H1 (cell line): ENCODE results near the gene GALNT15. TPM values are rescaled to one million over a fixed set of nuclear protein-coding genes. Genes with fewer than 3 reads are reported as not detected.

Source experiments
- CTCF ChIA-PET: fragments of 300-600 bp; sonication (Branson Sonifier 250); formaldehyde crosslinking; loops from one replicate; lab custom pipeline; 2021; ENCODE audit not compliant: partially characterized antibody; lab: Charles Lee
- POLR2A ChIA-PET: fragments of 300-600 bp; sonication (Branson Sonifier 250); formaldehyde crosslinking; loops from one replicate; lab custom pipeline; 2021; ENCODE audit warnings: inconsistent platforms; ENCODE audit not compliant: partially characterized antibody; lab: Charles Lee
- DNase-seq, 2 experiments: peaks; one replicate each; pipeline versions ENCODE4 v3.0.0 to v3.0.0-alpha.2; 2010 to 2022; ENCODE audit warnings: low spot score in 2 of 2, low read depth in 1 of 2, mixed read lengths in 1 of 2
- FAIRE-seq: peaks from 2 replicates; lab custom pipeline; 2011; peaks lifted over from hg19 to GRCh38; lab: Jason Lieb, UNC
- H2AFZ ChIP-seq: 2 replicates; pipeline ENCODE4 v1.8.1; 2012; ENCODE audit warnings: low read length, inconsistent platforms
- H2AK5ac ChIP-seq: 2 replicates; pipeline ENCODE4 v1.6.1; 2013; ENCODE audit warnings: low read depth, low read length
- H2BK120ac ChIP-seq: replicated peaks from 2 replicates; pipeline ENCODE3; 2013; ENCODE audit warnings: low read depth, low read length, inconsistent platforms
- H2BK12ac ChIP-seq: 2 replicates; pipeline ENCODE4 v1.6.1; 2013; ENCODE audit warnings: low read depth, low read length
- H2BK15ac ChIP-seq: 2 replicates; pipeline ENCODE4 v1.6.1; 2013; ENCODE audit warnings: low read length
- H2BK20ac ChIP-seq: 2 replicates; pipeline ENCODE4 v1.6.1; 2013; ENCODE audit warnings: low read length
- H2BK5ac ChIP-seq: 2 replicates; pipeline ENCODE4 v1.6.1; 2013; ENCODE audit warnings: low read depth, low read length
- H3K14ac ChIP-seq: 2 replicates; pipeline ENCODE4 v1.6.1; 2013; ENCODE audit warnings: inconsistent platforms; ENCODE audit not compliant: insufficient read length
- H3K18ac ChIP-seq: 2 replicates; pipeline ENCODE4 v1.6.1; 2013; ENCODE audit warnings: low read length; ENCODE audit errors: extremely low read depth
- H3K23ac ChIP-seq: 2 replicates; pipeline ENCODE4 v1.6.1; 2013; ENCODE audit warnings: inconsistent platforms; ENCODE audit not compliant: insufficient read length
- H3K23me2 ChIP-seq: 2 replicates; pipeline ENCODE4 v1.6.1; 2013; ENCODE audit warnings: low read depth, low read length
- H3K27ac ChIP-seq: 2 replicates; pipeline ENCODE4 v1.6.1; 2011; ENCODE audit warnings: low read depth, low read length, inconsistent platforms
- H3K27me3 ChIP-seq, 4 experiments: replicated peaks in 1 of 4; 1 replicate in 1 of 4; 2 replicates in 3 of 4; pipeline versions ENCODE4 v1.6.1 to v1.8.1; 2011 to 2013; ENCODE audit warnings: low read length in 3 of 4, mild to moderate bottlenecking in 3 of 4, inconsistent platforms in 2 of 4, mixed read lengths in 2 of 4, moderate library complexity in 1 of 4; ENCODE audit not compliant: control insufficient read depth in 3 of 4, insufficient read depth in 3 of 4; ENCODE audit errors: extremely low read depth in 1 of 4
- H3K36me3 ChIP-seq, 4 experiments: 2 replicates each; pipeline versions ENCODE4 v1.6.1 to v1.8.1; 2011 to 2013; ENCODE audit warnings: mild to moderate bottlenecking in 4 of 4, low read length in 3 of 4, moderate library complexity in 2 of 4, control low read depth in 1 of 4, inconsistent platforms in 1 of 4; ENCODE audit not compliant: insufficient read depth in 4 of 4, control insufficient read depth in 2 of 4
- H3K4ac ChIP-seq: replicated peaks from 2 replicates; pipeline ENCODE3; 2013; ENCODE audit warnings: low read length, low read depth, mixed read lengths, inconsistent platforms; ENCODE audit not compliant: insufficient read length
- H3K4me1 ChIP-seq, 4 experiments: replicated peaks in 1 of 4; 1 replicate in 1 of 4; 2 replicates in 3 of 4; pipeline versions ENCODE4 v1.6.1 to v1.8.1; 2011 to 2013; ENCODE audit warnings: low read length in 3 of 4, inconsistent platforms in 2 of 4, mixed read lengths in 1 of 4; ENCODE audit not compliant: insufficient read depth in 4 of 4, control insufficient read depth in 3 of 4
- H3K4me2 ChIP-seq, 2 experiments: 2 replicates each; pipeline versions ENCODE4 v1.6.1 to v1.8.1; 2011 to 2013; ENCODE audit warnings: low read depth in 2 of 2, low read length in 2 of 2, control low read depth in 1 of 2, inconsistent platforms in 1 of 2, mild to moderate bottlenecking in 1 of 2; ENCODE audit not compliant: insufficient read depth in 1 of 2
- H3K4me3 ChIP-seq, 4 experiments: fragments of 200-600, 300-600 bp in 1 of 4; sonication (generic), shearing (Covaris generic), sonication (Bioruptor Twin) in 1 of 4; 2 replicates each; pipeline versions ENCODE4 v1.5.1 to v1.8.1; 2011 to 2016; ENCODE audit warnings: low read length in 4 of 4, low read depth in 3 of 4, control low read depth in 2 of 4, inconsistent platforms in 2 of 4, mild to moderate bottlenecking in 2 of 4, mixed read lengths in 1 of 4, moderate library complexity in 1 of 4; ENCODE audit not compliant: insufficient read depth in 2 of 4; ENCODE audit errors: extremely low read depth in 1 of 4
- H3K56ac ChIP-seq: replicated peaks from 2 replicates; pipeline ENCODE3; 2013; ENCODE audit warnings: low read depth, mild to moderate bottlenecking, mixed read lengths, low read length, inconsistent platforms; ENCODE audit not compliant: insufficient read length
- H3K79me1 ChIP-seq: 2 replicates; pipeline ENCODE4 v1.6.1; 2013; ENCODE audit warnings: low read depth, low read length, control low read depth
- H3K79me2 ChIP-seq, 2 experiments: 2 replicates each; pipeline versions ENCODE4 v1.6.1 to v1.8.1; 2012 to 2013; ENCODE audit warnings: low read length in 2 of 2, mild to moderate bottlenecking in 2 of 2, inconsistent platforms in 1 of 2; ENCODE audit not compliant: insufficient read depth in 2 of 2, control insufficient read depth in 1 of 2
- H3K9ac ChIP-seq, 4 experiments: replicated peaks in 1 of 4; 1 replicate in 1 of 4; 2 replicates in 3 of 4; pipeline versions ENCODE4 v1.6.1 to v1.8.1; 2011 to 2013; ENCODE audit warnings: low read depth in 3 of 4, low read length in 3 of 4, control low read depth in 2 of 4, mild to moderate bottlenecking in 2 of 4, moderate library complexity in 2 of 4, inconsistent platforms in 1 of 4; ENCODE audit errors: extremely low read depth in 1 of 4
- H3K9me3 ChIP-seq, 2 experiments: 2 replicates each; pipeline versions ENCODE4 v1.6.1 to v1.8.1; 2012 to 2013; ENCODE audit warnings: mild to moderate bottlenecking in 2 of 2, moderate library complexity in 2 of 2, control low read depth in 1 of 2, inconsistent platforms in 1 of 2, low read depth in 1 of 2, low read length in 1 of 2, mixed read lengths in 1 of 2; ENCODE audit not compliant: insufficient read depth in 2 of 2
- H4K20me1 ChIP-seq, 2 experiments: replicated peaks in 1 of 2; 2 replicates each; pipeline versions ENCODE3 to v1.8.1; 2011 to 2013; ENCODE audit warnings: inconsistent platforms in 2 of 2, low read length in 2 of 2, mild to moderate bottlenecking in 1 of 2; ENCODE audit not compliant: insufficient read depth in 2 of 2, control insufficient read depth in 1 of 2
- H4K5ac ChIP-seq: 2 replicates; pipeline ENCODE4 v1.6.1; 2013; ENCODE audit warnings: low read length, low read depth, mixed read lengths, inconsistent platforms; ENCODE audit not compliant: insufficient read length
- H4K8ac ChIP-seq: 2 replicates; pipeline ENCODE4 v1.8.0; 2013; ENCODE audit warnings: mild to moderate bottlenecking, moderate library complexity, low read length, inconsistent platforms; ENCODE audit not compliant: insufficient read depth; ENCODE audit errors: extremely low read depth
- H4K91ac ChIP-seq: replicated peaks from 2 replicates; pipeline ENCODE3; 2013; ENCODE audit warnings: low read length, mixed read lengths, inconsistent platforms; ENCODE audit not compliant: insufficient read length
- CBX5 ChIP-seq: fragments of 300-800, 300-1000 bp; sonication (generic); IDR thresholded peaks from 2 replicates; pipeline ENCODE4 v1.7.1; 2016; ENCODE audit warnings: antibody characterized with exemption, low read length, low read depth
- HDAC2 ChIP-seq, 2 experiments: fragments of 300-600 bp in 1 of 2; sonication (generic) in 1 of 2; IDR thresholded peaks; 2 replicates each; pipeline ENCODE4 v1.6.1; 2011 to 2012; ENCODE audit warnings: low read depth in 2 of 2, low read length in 2 of 2, mild to moderate bottlenecking in 2 of 2, moderate library complexity in 2 of 2, borderline replicate concordance in 1 of 2, inconsistent platforms in 1 of 2
- JUN ChIP-seq: IDR thresholded peaks from 2 replicates; pipeline ENCODE4 v1.6.1; 2011; ENCODE audit warnings: low read depth, mild to moderate bottlenecking, improper control_type of control experiment, low read length
- POLR2AphosphoS5 ChIP-seq: IDR thresholded peaks from 2 replicates; pipeline ENCODE4 v1.6.1; 2011; ENCODE audit warnings: low read depth, low read length
- RNF2 ChIP-seq: fragments of 200-900, 300-1000 bp; sonication (generic); IDR thresholded peaks from 2 replicates; pipeline ENCODE4 v1.7.1; 2016; ENCODE audit warnings: borderline replicate concordance, low read depth, mild to moderate bottlenecking, antibody characterized with exemption, low read length; ENCODE audit not compliant: poor library complexity, severe bottlenecking; ENCODE audit errors: missing control alignments
- RXRA ChIP-seq: IDR thresholded peaks from 2 replicates; pipeline ENCODE4 v1.6.1; 2011; ENCODE audit warnings: low read depth, mild to moderate bottlenecking, low read length, moderate library complexity; ENCODE audit not compliant: insufficient read depth
- SIRT6 ChIP-seq: IDR thresholded peaks from one replicate; pipeline ENCODE4 v1.7.1; 2012; ENCODE audit warnings: low read length, inconsistent platforms
- SP1 ChIP-seq: IDR thresholded peaks from 2 replicates; pipeline ENCODE4 v1.6.1; 2011; ENCODE audit warnings: low read depth, low read length
- SRF ChIP-seq: IDR thresholded peaks from 2 replicates; pipeline ENCODE4 v1.6.1; 2011; ENCODE audit warnings: mild to moderate bottlenecking, low read depth, low read length, moderate library complexity
- SUZ12 ChIP-seq: fragments of 200-600 bp; sonication (generic); IDR thresholded peaks from 2 replicates; pipeline ENCODE4 v1.6.1; 2012; ENCODE audit warnings: mild to moderate bottlenecking, inconsistent platforms, low read length, moderate library complexity, mixed read lengths
- TAF7 ChIP-seq: optimal IDR thresholded peaks from 2 replicates; pipeline ENCODE3; 2011; ENCODE audit warnings: low read depth, mild to moderate bottlenecking, inconsistent platforms, low read length, moderate library complexity, borderline replicate concordance
- TBP ChIP-seq: IDR thresholded peaks from 2 replicates; pipeline ENCODE4 v1.6.1; 2011; ENCODE audit warnings: low read depth, low read length, improper control_type of control experiment
- WGBS, 2 experiments: shearing (Covaris generic) in 1 of 2; methylation state at CpG; one replicate each; pipeline versions ENCODE4 v1.1.6 to v1.1.7; 2013 to 2015; ENCODE audit warnings: low lambda C conversion rate in 2 of 2, mixed read lengths in 2 of 2, inconsistent platforms in 1 of 2, low coverage in 1 of 2, missing lambda C conversion rate in 1 of 2; ENCODE audit not compliant: insufficient replicate concordance in 2 of 2, insufficient coverage in 1 of 2, insufficient read length in 1 of 2; ENCODE audit errors: extremely low coverage in 1 of 2, missing lambda C conversion rate in 1 of 2; 5-methylcytosine and 5-hydroxymethylcytosine counted together
- polyA plus RNA-seq, 7 experiments: library from polyadenylated mRNA; depleted of rRNA in 3 of 7; stranded (reverse) in 5 of 7; unstranded in 2 of 7; fragments of >200 nt in 5 of 7; fragments of 200-250 nt in 2 of 7; gene quantifications; 1 replicate in 5 of 7; 2 replicates in 1 of 7; 4 replicates in 1 of 7; pipeline versions ENCODE4 v1.2.1 to v1.2.3, GENCODE V29; 2011 to 2013; ENCODE audit warnings: missing spikeins in 2 of 7, mixed read lengths in 2 of 7
- total RNA-seq: library from RNA; stranded (reverse); fragmentation: NEBNext Ultra II Directional; extraction: Animal tissue kit (Norgen Biotek cat#: 25700); gene quantifications from 2 replicates; pipeline ENCODE4 v1.2.1, GENCODE V29; 2021
- TF ChIP-seq, protein P1 (sequence below): IDR thresholded peaks from 2 replicates; pipeline ENCODE4 v1.6.1; 2012; ENCODE audit warnings: inconsistent platforms

GALNT15 gene
- total and polyA plus RNA-seq, 2 of the 8 experiments (the other 6 are each of a cell fraction or from before 2014, with no cell fraction given): 0.02 TPM; not detected in 1

DNA sequence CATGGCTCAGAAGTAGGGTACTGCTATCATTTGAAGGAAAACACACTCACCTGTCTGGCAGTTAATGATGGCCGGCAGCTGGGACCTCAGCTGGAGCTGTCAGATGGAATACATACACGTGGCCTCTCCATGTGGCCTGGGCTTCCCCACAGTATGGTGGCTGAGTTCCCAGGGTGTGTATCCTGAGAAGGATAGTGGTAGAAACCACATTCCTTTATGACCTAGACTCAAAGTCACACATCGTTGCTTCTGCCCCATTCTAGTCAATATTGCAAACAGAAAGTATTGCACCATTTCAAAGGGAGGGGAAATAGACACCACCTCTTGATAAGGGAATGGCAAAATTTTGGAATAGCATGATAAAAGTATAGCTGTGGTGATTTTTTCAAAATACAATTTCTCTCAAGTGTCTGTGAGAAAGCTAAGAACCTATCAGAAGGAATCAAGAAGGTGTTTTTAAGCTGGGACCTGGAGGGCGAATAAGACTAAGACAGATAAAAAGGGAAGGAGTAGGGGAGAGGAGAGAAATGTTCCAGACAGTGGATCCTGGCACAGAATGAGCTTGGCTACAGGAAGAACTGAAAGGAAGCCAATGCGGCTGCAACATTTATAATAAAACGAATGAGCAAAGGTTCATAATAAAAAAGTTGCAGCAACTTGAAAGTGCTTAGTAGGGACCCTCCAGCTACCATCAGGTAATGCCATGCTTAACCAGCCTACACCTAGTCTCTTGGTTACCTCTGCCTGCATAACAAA, 40.1 kb upstream of the GALNT15 start:
- H3K4me2 ChIP-seq: no peak overlapping the region
- H2BK5ac ChIP-seq: no peak overlapping the region
- no peak overlapping the region for H2BK20ac ChIP-seq
- H3K27ac ChIP-seq: no peak overlapping the region
- H3K9me3 ChIP-seq: peaks cover 0 to 3% of the 10 kb centered on the region in 2 experiments; a peak in 2 of 4 replicates
- H2AFZ ChIP-seq: no peak overlapping the region
- no peak overlapping the region for H2BK15ac ChIP-seq
- FAIRE-seq (no peak), DNase-seq (no peak)
- H4K5ac ChIP-seq: no peak overlapping the region
- POLR2A ChIA-PET: no interaction called here
- H4K8ac ChIP-seq: no peak overlapping the region
- no peaks in the 10 kb centered on the region for H3K23me2 ChIP-seq
- H2BK120ac ChIP-seq: no peak overlapping the region
- H3K4me3 ChIP-seq: no peak overlapping the region
- no peaks in the 10 kb centered on the region for H4K20me1 ChIP-seq
- H4K91ac ChIP-seq: no peak overlapping the region
- H3K36me3 ChIP-seq: no peaks in the 10 kb centered on the region
- no peak overlapping the region for H2BK12ac ChIP-seq
- H3K4me1 ChIP-seq: no peaks in the 10 kb centered on the region
- no peak overlapping the region for H3K23ac ChIP-seq
- no peak overlapping the region for H2AK5ac ChIP-seq
- 68% methylated on average over 6 of the region's 6 CpGs; no CpG with 5 or more reads in 1 of the 2 experiments for WGBS, 2 experiments
- H3K56ac ChIP-seq: no peak overlapping the region
- H3K9ac ChIP-seq: no peak overlapping the region
- no peaks in the 10 kb centered on the region for H3K79me2 ChIP-seq
- H3K4ac ChIP-seq: no peak overlapping the region
- CTCF ChIA-PET: interaction anchor here (1.1 to 1.3 kb wide), 2 partner anchors 15 to 40 kb away, joined by 3 to 5 read pairs; partner anchors contain the start of gene GALNT15
- no peak overlapping the region for H3K14ac ChIP-seq
- no peaks in the 10 kb centered on the region for H3K79me1 ChIP-seq
- H3K18ac ChIP-seq: no peak overlapping the region
- H3K27me3 ChIP-seq: no peaks in the 10 kb centered on the region
- TF ChIP-seq POLR2AphosphoS5: no peak
- TF ChIP-seq RNF2: no peak
- TF ChIP-seq TBP: no peak
- no peak for TF ChIP-seq SRF
- TF ChIP-seq TAF7: no peak
- TF ChIP-seq HDAC2 (IDR thresholded peaks at IDR 0.05; ENCODE audit: borderline replicate concordance in 1 of 2, low read depth in 2 of 2, low read length in 2 of 2): no peak
- TF ChIP-seq JUN: no peak
- TF ChIP-seq RXRA: no peak
- TF ChIP-seq SUZ12: no peak
- no peak for TF ChIP-seq CBX5
- TF ChIP-seq SP1: no peak
- TF ChIP-seq, protein P1, sequence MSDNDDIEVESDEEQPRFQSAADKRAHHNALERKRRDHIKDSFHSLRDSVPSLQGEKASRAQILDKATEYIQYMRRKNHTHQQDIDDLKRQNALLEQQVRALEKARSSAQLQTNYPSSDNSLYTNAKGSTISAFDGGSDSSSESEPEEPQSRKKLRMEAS: no peak
- TF ChIP-seq SIRT6: no peak
